ENCODE measurements around the gene ASF1B. TPM values are rescaled to one million over a fixed set of nuclear protein-coding genes. Genes with fewer than 3 reads are reported as not detected.

Gene ASF1B
- total and polyA plus RNA-seq, 2 donors (not counting 1 experiment from before 2014, with no cell fraction given): 1.9 to 2.5 TPM

DNA sequence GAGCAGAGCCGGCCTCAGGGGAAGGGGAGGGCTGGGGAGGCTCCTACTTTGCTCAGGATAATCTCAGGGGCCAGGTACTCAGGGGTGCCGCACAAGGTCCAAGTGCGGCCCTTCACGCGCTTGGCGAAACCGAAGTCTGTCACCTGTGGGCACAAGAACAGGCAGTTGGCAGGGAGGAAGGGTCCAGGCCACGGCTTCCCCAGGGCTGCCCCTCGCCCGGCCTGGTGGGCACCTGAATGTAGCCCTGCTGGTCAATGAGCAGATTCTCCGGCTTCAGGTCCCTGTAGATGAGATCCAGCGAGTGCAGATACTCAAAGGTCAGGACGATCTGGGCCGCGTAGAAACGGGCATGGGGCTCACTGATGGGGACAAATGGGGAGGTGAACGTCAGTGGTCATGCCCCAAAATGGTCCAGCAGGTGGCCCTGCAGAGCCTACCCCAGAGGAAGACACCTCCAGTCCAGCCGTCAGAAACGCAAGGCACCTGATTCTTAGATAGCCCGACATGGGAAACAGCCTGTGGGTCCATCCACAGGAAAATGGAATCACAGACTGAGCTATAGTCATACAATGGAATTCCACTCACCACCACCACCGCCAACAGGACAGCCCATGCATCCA is 38.7 kb downstream of the ASF1B start:
- WGBS (ENCODE audit: insufficient coverage): 94% methylated on average over 21 of the region's 21 CpGs
- CTCF ChIA-PET: no interaction called here
- no peak overlapping the region for H3K27ac Mint-ChIP-seq
- no peak overlapping the region for H3K4me3 Mint-ChIP-seq
- Histone ChIP-seq H3K4me3 (ENCODE audit: control extremely low read depth in 1 of 5, extremely low read depth in 1 of 5, insufficient read depth in 1 of 5, low read depth in 2 of 5, low read length in 4 of 5) (no peak overlapping the region), H3K27ac (ENCODE audit: low read length in 2 of 2) (no peak overlapping the region), H3K9ac (ENCODE audit: low read length) (no peak overlapping the region), H3K36me3 (replicated peaks in 1 of 2; ENCODE audit: control extremely low read depth in 1 of 2, control insufficient read depth in 1 of 2, extremely low read depth in 1 of 2, insufficient read depth in 2 of 2, low read length in 1 of 2) (peaks cover 0 to 31% of the 10 kb centered on the region in 2 experiments), H2AFZ (ENCODE audit: insufficient read depth, low read depth, low read length, poor library complexity, severe bottlenecking) (no peak overlapping the region), H3K79me2 (ENCODE audit: control insufficient read depth, insufficient read depth, low read length) (no peaks in the 10 kb centered on the region), H3K4me2 (replicated peaks; ENCODE audit: low read depth, low read length, poor library complexity, severe bottlenecking) (no peak overlapping the region), H3K4me1 (ENCODE audit: control insufficient read depth in 2 of 2, insufficient read depth in 2 of 2, low read length in 2 of 2) (no peaks in the 10 kb centered on the region), H4K20me1 (ENCODE audit: control insufficient read depth, insufficient read depth, low read length, poor library complexity, severe bottlenecking) (no peaks in the 10 kb centered on the region), H3K9me3 (ENCODE audit: control extremely low read depth in 1 of 3, control insufficient read depth in 2 of 3, insufficient read depth in 1 of 3, low read length in 2 of 3) (peaks cover 2 to 9% (median 8%) of the 10 kb centered on the region in 3 donors), H3K27me3 (replicated peaks in 1 of 4; ENCODE audit: control extremely low read depth in 1 of 4, control insufficient read depth in 3 of 4, insufficient read depth in 4 of 4, low read length in 3 of 4) (no peaks in the 10 kb centered on the region)
- intact Hi-C loops (cut with micrococcal nuclease): loop anchor here (10.0 kb wide), 1 partner anchor 823 kb away; no protein-coding TSS in a partner anchor
- no peak for DNase-seq
- TF ChIP-seq, protein P1, sequence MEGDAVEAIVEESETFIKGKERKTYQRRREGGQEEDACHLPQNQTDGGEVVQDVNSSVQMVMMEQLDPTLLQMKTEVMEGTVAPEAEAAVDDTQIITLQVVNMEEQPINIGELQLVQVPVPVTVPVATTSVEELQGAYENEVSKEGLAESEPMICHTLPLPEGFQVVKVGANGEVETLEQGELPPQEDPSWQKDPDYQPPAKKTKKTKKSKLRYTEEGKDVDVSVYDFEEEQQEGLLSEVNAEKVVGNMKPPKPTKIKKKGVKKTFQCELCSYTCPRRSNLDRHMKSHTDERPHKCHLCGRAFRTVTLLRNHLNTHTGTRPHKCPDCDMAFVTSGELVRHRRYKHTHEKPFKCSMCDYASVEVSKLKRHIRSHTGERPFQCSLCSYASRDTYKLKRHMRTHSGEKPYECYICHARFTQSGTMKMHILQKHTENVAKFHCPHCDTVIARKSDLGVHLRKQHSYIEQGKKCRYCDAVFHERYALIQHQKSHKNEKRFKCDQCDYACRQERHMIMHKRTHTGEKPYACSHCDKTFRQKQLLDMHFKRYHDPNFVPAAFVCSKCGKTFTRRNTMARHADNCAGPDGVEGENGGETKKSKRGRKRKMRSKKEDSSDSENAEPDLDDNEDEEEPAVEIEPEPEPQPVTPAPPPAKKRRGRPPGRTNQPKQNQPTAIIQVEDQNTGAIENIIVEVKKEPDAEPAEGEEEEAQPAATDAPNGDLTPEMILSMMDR (IDR thresholded peaks at IDR 0.05): no peak
- TF ChIP-seq EZH2 (IDR thresholded peaks at IDR 0.05; ENCODE audit: borderline replicate concordance, insufficient read depth, low read depth, low read length, poor library complexity, severe bottlenecking): no peak
- ATAC-seq (ENCODE audit: low read depth): no peak
- peaks cover 2% of the 10 kb centered on the region for H3K4me1 Mint-ChIP-seq
- POLR2A ChIA-PET: no interaction called here
- no peaks in the 10 kb centered on the region for H3K27me3 Mint-ChIP-seq
- H3K9me3 Mint-ChIP-seq (ENCODE audit: insufficient read depth): peaks cover 8% of the 10 kb centered on the region

DNA sequence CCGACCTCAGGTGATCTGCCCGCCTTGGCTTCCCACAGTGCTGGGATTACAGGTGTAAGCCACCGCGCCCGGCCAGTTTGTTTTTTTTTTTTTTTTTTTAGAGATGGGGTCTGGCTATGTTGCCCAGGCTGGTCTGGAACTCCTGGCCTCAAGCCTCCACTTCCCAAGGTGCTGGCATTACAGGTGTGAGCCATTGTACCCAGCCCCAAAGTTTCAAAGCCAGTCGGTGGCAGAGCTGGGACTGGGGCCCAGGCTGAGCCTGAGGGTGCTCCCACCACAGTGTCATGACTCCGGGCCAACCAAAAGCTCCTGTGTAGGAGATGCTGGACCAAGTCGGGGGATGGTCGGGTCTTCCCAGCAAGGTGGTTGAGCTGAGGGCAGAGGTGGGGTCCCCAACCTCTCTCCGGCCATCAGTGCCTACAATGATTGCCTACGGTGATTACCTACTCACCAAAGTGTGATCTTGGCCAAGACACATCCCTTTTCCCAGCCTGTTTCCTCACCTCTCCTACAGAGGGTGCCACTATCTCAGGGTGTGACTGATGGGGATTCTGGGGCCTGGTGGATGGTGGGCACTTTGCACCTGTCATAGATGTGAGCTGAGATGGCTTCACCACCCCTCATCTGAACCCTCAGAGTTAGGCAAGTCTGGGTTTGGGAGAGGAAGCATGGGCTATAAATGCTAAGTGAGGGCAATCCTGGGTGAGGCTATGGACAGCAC is 40.0 kb downstream of the ASF1B start:
- 100% methylated on average over 7 of the region's 11 CpGs for WGBS (ENCODE audit: insufficient coverage)

More for the DNA sequence above, 40.0 kb downstream of the ASF1B start:
- Histone ChIP-seq H3K9ac (ENCODE audit: low read length) (no peak overlapping the region), H3K4me2 (replicated peaks; ENCODE audit: low read depth, low read length, poor library complexity, severe bottlenecking) (no peak overlapping the region), H3K4me3 (ENCODE audit: control extremely low read depth in 1 of 5, extremely low read depth in 1 of 5, insufficient read depth in 1 of 5, low read depth in 2 of 5, low read length in 4 of 5) (no peak overlapping the region), H3K9me3 (ENCODE audit: control extremely low read depth in 1 of 3, control insufficient read depth in 2 of 3, insufficient read depth in 1 of 3, low read length in 2 of 3) (peaks cover 2 to 9% (median 8%) of the 10 kb centered on the region in 3 donors), H3K27ac (ENCODE audit: low read length in 2 of 2) (no peak overlapping the region), H3K36me3 (replicated peaks in 1 of 2; ENCODE audit: control extremely low read depth in 1 of 2, control insufficient read depth in 1 of 2, extremely low read depth in 1 of 2, insufficient read depth in 2 of 2, low read length in 1 of 2) (peaks cover 0 to 24% of the 10 kb centered on the region in 2 experiments), H3K4me1 (ENCODE audit: control insufficient read depth in 2 of 2, insufficient read depth in 2 of 2, low read length in 2 of 2) (peaks cover 6 to 11% of the 10 kb centered on the region in 2 donors), H3K79me2 (ENCODE audit: control insufficient read depth, insufficient read depth, low read length) (no peaks in the 10 kb centered on the region), H4K20me1 (ENCODE audit: control insufficient read depth, insufficient read depth, low read length, poor library complexity, severe bottlenecking) (no peaks in the 10 kb centered on the region), H3K27me3 (replicated peaks in 1 of 4; ENCODE audit: control extremely low read depth in 1 of 4, control insufficient read depth in 3 of 4, insufficient read depth in 4 of 4, low read length in 3 of 4) (no peaks in the 10 kb centered on the region), H2AFZ (ENCODE audit: insufficient read depth, low read depth, low read length, poor library complexity, severe bottlenecking) (no peak overlapping the region)
- ATAC-seq (ENCODE audit: low read depth) (no peak), DNase-seq (no peak)
- Mint-ChIP-seq H3K27ac (no peak overlapping the region), H3K4me1 (peaks cover 10% of the 10 kb centered on the region), H3K4me3 (no peak overlapping the region), H3K9me3 (ENCODE audit: insufficient read depth) (peaks cover 8% of the 10 kb centered on the region), H3K27me3 (no peaks in the 10 kb centered on the region)
- TF ChIP-seq, protein P1 (IDR thresholded peaks at IDR 0.05): no peak
- no peak for TF ChIP-seq EZH2 (IDR thresholded peaks at IDR 0.05; ENCODE audit: borderline replicate concordance, insufficient read depth, low read depth, low read length, poor library complexity, severe bottlenecking)
- ChIA-PET POLR2A (no interaction called here), CTCF (interaction anchor here (0.7 to 1.4 kb wide), 3 partner anchors 9 to 1004 kb away, joined by 3 read pairs; no protein-coding TSS in a partner anchor)
- intact Hi-C loops (cut with micrococcal nuclease): loop anchor here (10.0 kb wide), 1 partner anchor 822 kb away; no protein-coding TSS in a partner anchor
